COR-L47 (cell line): ENCODE results near the gene RBFOX2.
"Not testable (repeated sequence)": the region's sequence is repeated elsewhere in the genome, so short reads cannot be mapped to it uniquely, and the experiment has no call there.

ENCODE experiments used
- DNase-seq: peaks from one replicate; lab custom pipeline; 2025; lab: John Stamatoyannopoulos, UW

The RBFOX2 gene

DNA sequence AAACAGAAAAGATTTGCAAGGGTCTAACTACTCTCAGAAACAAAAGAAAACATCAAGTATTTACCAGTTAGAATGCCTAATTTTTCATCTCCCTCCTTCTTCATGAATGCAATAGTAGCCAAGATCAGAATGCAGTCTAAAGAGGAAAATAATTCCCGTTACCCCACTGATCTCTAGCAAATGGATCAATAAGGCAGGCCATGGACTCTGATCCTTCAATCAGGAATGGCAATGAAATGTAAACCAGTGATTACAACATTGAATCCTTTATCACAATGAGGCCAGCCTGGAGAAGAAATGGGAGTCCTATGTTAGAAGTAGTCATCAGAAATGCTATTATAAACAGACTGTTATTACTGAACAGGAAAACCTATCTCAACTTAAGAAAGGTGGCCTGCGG, 204.4 kb downstream of the RBFOX2 start:
- no peak for DNase-seq

DNA sequence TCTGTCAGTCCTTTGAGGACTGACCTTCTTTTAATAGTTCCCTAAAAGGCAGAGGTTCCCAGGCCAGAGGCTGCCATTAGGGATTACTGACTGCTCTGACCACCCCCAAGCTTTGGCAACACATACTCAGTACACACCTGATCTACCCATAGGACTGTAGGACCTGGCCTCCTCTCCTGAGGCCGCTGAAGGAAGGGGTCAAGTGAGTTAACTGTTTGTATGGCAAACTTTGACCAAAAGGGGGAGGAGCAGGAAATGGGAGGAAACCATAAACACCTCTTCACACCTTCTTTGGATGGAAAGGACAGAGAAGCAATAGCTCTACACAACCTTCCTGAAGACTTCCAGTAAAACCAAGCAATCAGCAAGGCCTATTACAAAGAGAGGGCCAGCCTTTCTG, 207.0 kb downstream of the RBFOX2 start:
- no peak for DNase-seq

DNA sequence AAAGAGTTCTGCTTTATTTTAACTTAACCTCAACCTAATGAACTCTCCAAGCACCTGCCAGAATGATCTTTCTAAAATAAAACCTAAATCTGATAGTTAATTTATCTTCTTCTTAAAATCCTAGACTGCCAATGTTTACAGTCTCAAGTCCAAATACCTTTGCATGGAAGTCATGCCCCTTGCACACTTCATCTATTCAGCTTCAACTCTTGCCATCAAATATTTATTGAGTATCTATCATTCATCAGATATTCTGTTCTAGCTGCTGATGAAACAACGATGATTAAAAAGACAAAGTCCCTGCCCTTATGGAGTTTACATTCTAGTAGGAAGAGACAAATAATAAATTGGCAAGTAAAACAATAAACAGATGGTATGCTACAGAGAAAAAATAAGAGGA, 209.2 kb downstream of the RBFOX2 start:
- DNase-seq: no peak

DNA sequence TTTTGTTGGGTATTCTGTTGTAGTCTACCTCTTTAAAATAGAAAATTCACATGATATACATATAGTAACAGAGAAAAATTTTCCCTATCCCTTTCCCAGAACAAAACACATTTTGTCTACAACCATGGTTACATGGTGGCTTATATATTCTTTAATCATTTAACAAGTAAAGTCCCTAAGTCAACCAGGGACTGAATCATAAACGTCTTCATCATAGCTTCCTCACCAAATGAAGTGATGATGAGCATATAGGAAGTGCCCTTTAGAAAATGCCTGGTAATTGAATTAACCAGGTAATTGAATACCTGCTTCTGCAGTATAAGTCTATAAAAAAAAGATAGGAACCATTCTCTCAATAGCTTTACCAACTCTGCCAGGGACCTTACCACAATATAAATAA, 209.7 kb downstream of the RBFOX2 start:
- no peak for DNase-seq

DNA sequence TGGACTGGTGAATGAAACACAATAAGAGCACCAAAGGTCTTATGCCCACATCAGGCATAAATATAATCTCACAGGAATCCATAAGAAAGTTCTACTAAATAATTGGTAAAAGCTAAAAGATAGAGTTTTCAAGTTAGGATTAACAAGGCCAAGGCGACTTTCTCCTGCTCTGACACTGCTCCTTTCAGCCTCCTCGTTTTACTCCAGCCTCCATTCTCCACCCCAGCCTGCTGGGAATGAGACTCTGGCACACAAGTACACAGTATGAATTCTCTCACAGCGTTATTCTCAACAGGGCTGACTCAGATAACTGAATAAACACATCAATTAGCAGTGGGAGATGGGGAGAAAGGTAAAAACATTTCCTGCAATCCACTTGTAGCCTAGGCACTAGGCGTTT, 216.0 kb downstream of the RBFOX2 start:
- DNase-seq: no peak

DNA sequence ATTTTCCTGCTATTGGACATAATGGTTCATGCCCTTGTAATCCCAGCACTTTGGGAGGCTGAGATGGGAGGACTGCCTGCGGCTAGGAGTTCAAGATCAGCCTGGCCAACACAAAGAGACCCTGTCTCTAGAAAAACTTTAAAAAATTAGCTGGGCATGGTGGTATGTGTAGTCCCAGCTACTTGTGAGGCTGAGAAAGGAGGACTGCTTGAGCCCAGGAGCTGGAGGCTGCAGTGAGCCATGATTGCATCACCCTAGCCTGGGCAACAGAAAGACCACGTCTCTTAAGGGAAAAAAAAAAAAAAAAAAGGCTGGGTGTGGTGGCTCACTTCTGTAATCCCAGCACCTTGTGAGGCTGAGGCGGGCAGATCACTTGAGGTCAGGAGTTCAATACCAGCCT, 217.0 kb downstream of the RBFOX2 start:
- no peak for DNase-seq

DNA sequence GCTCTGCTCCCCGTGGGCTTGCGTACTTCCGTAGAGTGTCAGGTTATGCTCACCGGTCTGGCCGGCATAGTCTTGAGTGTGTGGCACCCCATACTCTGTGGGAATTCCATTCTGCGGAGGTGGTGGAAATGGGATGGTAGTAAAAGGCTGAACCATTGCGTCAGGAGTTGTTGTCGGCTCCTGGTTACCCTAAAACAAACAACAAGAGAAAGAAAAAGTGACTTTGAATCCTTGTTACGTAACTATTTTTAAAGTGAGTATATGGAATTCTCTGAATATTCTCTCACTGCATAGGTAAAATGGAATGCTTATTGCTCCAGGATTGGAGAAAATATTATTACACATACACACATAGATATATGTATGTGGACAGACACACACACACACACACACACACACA, 218.8 kb downstream of the RBFOX2 start:
- no peak for DNase-seq

DNA sequence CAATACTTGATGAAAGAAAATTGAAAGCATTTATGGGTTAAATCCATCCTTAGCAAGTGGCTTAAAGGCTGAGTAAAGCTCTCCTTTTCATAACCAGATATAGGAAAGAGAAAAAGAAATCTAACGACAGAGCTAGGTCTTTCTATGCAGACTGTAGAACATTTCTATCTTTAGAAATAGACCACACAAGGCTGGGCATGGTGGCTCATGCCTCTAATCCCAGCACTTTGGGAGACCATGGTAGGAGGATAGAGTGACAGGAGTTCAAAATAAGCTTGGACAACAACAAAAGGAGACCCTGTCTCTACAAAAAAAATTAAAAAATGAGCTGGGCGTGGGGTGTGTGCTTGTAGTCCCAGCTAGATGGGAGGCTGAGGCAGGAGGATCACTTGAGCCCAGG, 220.2 kb downstream of the RBFOX2 start:
- no peak for DNase-seq

DNA sequence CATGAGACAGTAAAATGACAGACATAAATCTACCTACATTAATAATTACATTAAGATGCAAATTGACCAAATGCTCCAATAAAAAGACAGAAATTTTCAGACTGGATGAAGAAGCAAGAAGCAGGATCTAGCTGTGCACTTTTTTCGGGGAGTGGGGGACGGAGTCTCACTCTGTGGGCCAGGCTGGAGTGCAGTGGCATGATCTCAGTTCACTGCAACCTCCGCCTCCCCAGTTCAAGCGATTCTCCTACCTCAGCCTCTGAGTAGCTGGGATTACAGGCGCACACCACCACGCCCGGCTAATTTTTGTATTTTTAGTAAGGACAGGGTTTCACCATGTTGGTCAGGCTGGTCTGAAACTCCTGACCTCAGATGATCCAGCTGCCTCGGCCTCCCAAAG, 222.0 kb downstream of the RBFOX2 start:
- DNase-seq: not testable (repeated sequence)

DNA sequence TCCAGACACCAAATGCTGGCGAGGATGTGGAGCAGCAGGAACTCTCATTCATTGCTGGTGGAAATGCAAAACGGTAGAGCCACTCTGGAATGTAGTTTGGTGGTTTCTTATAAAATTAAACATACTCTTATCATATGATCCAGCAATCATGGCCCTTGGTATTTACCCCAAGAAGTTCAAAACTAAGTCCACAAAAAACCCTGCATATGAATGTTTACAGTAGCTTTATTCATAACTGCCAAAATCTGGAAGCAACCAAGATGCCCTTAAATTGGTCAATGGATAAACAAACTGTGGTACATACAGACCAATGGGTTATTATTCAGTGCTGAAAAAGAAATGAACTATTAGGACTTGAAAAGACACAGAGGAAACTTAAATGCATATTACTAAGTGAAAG, 223.2 kb downstream of the RBFOX2 start:
- no peak for DNase-seq

DNA sequence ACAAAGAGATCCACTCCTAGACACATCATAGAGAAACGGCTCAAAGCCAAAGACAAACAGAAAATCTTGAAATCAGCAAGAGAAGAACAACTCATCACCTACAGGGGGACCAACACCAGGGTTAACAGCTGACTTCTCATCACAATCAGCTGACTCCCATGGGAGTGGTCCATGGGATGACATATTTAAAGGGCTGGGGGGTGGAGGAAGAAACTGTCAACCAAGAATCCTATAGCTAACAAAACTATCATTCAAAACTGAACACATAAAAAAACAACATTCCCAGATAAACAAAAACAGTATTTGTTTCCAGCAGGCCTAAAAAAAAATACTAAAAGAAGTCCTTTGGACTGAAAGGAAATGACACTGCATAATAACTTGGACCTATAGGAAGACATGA, 224.2 kb downstream of the RBFOX2 start:
- DNase-seq: no peak

DNA sequence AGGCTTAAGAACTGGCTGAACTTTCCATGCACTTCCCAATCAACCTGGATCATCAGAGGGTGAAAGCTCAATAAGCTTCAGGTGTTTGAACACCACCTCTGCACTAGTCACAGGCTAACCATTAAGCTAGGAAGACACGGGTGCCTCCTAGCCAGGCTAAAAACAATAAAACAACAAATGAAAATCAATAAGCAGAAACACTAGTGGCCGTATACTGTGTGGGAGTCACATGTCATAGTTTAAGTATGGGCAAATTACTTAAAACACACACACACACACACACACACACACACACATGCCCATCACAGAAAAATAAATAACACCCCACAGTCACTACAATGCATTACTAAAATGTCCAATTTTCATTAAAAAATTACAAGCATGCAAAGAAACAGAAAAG, 225.7 kb downstream of the RBFOX2 start:
- no peak for DNase-seq

DNA sequence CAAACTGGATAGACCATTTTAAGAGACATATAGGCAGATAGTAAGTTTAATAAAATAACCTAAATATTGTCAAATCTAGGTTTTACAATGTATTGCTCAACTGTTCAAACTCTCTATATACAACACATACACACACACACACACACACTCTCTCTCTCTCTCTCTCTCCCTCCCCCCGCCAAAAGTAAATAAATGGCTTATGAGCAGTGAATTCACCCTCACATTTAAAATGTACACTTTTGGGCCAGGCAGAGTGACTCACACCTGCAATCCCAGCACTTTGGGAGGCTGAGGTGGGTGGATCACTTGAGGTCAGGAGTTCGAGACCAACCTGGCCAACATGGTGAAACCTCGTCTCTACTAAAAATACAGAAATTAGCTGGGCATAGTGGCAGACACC, 227.3 kb downstream of the RBFOX2 start:
- not testable (repeated sequence) for DNase-seq

DNA sequence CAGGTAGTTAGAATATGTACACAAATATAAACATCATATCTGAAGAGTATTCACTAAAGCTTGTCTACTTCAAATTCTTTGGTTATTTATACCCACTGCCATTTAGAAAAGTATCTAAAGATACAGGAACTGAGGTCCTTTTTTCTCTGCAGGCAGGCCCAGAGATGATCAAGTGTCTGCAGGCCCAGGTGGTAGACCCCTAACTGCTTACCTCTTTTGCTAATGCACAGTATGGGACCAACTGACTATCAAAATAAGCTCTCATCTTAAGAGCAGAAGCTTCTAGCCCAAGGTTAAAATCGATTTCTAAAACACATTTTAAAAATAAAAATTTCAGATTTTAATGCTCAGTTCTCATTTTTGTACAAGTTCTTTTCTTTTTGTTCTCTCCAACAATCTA, 229.5 kb downstream of the RBFOX2 start:
- DNase-seq: no peak

DNA sequence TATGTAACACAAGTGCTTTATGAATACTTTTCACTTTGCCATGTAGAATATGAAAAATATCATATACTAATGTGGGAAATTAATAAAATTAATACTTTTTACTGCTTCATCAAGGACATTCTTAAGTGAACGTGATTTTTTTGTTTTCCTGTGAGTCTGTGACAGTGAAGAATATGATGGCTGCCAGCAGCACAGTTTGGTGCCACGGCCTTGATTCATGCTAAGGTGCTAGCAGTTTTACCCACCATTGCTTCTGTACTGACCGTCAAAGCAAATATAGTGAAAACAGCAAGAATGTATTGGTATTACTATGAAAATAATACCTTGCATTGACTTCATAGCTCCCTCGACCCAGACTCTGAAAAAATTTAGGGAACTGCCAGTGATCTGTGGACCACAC, 231.2 kb downstream of the RBFOX2 start:
- no peak for DNase-seq

DNA sequence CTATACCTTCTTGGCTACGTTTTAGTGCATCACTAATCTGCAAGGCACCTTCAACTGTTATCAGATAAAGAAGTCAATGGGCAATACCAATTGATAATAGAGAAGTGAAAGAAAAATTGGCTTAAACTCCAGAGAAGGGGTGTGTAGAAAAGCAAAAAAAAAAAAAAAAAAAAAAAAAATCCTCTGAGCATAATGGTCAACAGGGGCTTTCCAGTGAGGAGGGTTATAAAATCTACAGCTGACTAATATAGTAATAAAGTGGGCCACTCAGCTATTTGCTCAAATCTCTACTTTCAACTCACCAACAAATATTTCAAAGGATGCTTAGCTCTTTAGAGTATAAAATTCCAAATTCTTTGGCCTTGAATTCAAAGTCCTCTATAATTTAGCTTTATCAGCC, 233.1 kb downstream of the RBFOX2 start:
- no peak for DNase-seq

DNA sequence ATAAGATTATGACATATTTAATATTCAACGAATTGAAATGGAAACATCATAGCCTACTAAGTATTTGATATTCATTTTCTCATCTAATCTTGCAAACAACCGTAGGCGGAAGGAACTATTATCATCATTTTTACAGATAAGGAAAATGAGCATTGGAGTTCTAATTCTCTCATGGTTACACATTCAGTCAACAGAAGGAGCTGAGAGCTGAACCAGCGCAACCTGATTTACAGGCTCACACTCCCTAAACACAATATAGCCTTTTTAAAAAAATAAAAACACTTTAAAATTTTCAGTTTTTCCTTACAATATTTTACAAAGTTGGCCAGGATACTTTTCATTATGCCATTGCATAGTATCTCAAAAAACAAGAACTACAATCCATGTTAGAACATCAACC, 236.1 kb downstream of the RBFOX2 start:
- no peak for DNase-seq

DNA sequence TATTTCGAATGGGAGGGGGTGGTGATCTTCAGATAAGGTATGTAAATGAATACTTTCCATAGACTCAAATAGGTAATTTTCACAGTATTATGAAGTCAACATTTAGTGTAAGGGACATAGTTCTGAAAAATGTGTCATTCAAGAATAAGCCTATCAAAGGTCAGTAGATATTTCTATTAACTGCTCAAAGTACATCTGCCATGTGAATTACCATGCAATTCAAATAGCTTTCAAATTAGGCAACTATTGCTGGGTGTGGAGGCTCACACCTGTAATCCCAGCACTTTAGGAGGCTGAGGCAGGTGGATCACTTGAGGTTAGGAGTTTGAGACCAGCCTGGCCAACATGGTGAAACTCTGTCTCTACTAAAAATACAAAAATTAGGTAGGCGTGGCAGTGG, 236.8 kb downstream of the RBFOX2 start:
- not testable (repeated sequence) for DNase-seq

DNA sequence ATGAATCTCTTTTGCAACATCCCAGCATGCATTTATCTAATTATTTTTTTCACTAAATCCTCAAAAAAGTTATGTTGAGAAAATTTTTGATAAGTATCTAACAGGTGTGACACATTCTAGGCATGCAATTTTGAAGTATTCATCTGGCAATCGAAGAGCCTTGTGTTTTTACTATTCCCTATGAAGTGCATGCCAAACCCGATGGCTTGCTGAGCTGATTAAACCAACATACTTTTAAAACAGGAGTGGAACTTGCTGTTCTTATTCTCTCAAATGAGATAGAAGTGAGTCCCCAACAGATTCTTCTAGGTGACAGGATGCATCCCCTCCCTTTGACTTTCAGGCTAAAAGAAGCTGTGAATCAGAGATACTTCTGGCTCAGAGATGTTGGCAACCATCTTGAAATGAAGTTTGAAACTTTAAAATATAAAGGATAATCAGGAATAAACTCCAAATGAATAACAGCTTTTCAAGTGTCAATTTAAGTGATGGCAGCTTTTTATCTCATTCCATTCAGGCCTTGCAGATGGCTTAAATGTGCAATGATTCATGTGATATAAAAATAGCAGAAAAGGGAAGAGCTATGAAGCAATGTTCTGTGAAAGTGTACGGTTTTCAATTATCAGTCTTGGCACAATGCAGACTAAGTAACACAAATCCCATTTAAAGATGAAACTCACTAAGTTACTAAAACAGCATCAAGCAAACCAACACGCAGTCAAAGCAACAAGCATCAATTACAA, 243.3 kb downstream of the RBFOX2 start:
- no peak for DNase-seq

DNA sequence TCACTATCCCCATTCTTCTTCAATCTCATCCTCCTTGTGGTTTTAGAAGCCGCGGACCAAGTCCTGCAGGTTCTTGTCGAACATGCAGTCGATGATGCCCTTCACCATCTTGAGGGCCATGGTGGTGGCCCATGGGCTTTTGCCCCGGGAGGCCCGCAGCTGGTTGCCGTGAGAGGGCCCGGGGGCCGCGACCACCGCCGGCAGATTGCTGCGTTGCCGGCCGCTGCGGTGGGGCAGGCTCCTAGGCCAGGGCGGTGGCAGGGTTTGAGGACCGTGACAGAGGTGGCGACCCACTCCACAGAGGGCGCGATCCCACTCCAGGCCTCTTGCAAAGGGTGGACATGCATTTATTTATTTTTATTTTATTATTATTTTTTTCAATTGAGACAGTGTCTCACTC, 244.0 kb downstream of the RBFOX2 start:
- DNase-seq: no peak

DNA sequence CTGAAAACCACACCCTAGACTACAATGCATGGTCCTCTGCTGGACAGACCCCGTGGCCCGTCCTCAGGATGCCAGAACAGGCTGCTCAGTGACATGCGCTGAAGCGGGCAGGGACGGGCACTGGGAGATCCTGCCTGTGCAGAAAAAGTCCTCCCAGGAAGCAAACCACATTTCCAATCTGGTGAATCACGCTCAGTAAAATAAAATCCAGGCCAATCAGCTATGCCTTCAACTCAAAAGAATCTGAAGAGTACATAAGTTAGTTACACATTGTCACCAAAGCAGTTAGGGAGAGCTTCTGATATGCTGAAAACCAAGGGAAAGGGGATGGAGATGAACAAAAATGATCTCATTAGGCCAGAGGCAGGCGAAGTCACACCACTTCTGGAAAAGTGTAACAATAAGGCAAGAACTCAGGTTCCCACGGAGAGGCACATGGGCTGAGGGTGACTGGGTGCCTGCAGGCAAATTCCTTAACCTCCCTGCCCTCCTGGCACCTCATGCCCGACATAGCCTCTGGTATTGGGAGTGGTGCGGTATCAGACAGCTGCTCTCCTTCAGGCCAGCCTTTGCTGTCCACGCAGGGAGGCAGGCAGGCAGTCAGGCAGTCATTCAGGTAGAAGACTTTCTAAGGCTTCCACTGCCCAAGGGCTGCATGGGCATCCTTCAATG, 244.5 kb downstream of the RBFOX2 start:
- no peak for DNase-seq

DNA sequence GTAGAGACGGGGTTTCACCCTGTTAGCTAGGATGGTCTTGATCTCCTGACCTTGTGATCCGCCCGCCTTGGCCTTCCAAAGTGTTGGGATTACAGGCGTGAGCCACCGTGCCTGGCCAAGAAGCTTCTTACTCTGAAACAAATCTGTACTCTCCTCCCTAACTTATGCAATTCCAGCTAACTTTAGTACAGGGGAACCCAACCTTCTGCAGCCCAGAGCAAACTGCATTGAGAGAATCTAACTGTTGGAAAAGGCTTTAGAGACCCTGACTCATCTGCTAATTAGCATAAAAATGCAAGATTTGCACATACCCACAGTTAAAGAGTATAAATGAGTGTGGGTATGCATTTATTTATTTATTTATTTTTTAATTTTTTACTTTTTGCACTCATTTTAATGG, 246.1 kb downstream of the RBFOX2 start:
- no peak for DNase-seq

DNA sequence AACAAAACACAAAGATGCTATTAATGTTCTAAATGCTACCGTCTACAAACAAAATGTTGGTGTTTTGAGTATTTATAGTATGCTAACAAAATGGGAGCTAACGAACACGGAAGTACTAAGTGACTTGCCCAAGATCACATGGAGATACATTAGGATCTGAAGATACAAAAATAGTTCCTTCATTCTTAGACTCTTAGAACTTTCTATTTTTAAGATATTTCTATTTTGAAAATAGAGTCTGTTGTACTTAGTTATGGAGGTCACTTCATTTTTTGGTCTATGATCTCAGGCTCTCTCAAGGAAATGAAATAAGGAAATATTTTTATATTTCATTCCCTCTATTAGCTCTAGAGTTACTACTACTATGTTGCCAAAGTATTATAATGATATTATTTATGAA, 246.7 kb downstream of the RBFOX2 start:
- DNase-seq: no peak

DNA sequence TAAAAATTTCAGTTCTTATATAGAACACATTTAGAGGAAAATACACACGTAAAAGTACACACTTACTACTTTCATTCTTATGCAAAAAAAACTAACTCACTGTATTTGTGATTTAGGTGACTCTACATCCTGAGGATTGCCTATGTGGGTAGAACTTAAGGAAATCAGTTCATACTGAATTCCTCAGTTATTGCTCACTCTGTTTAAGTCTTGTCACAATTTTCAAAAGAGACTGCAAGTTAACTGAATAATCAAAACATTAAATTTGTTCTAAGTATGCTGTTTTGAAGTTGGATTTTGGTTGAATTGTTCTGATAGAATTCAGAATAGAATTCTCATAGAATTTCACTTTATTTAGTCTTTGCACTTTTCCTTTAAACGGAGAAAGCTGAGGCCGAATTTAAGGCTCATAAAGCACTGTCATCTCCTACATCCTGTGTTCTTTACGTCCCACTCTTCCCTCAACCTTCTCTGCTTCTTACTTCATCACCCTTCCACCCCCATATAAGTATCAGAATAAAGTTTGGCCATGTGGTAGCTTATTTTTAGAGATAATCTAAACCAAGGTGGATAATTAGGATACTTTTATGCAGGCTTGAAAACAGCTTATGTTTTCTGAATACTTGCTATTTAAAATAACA, 251.2 kb downstream of the RBFOX2 start:
- DNase-seq: no peak
